SK-N-SH (cell line): Measurements from ENCODE around the gene GPR107.

Experiments
- EP300 ChIP-seq, 2 experiments: IDR thresholded peaks; 2 replicates each; pipeline versions ENCODE4 v1.4.0 to v1.6.1; 2012; ENCODE audit warnings: borderline replicate concordance in 1 of 2, low read depth in 1 of 2, low read length in 1 of 2
- FOXJ3 ChIP-seq: sonication (generic); formaldehyde crosslinking; IDR thresholded peaks from 2 replicates; pipeline ENCODE4 v1.5.1; 2020; ENCODE audit warnings: mild to moderate bottlenecking, missing genetic modification reagents
- POLR2AphosphoS5 ChIP-seq: IDR thresholded peaks from 2 replicates; pipeline ENCODE4 v1.6.1; 2012; ENCODE audit warnings: low read depth, low read length
- TAF1 ChIP-seq: IDR thresholded peaks from 2 replicates; pipeline ENCODE4 v1.6.1; 2012; ENCODE audit warnings: low read depth, mild to moderate bottlenecking, low read length, moderate library complexity, borderline replicate concordance
- TF ChIP-seq, protein P1 (sequence below): fragments of 200-600 bp; sonication (generic); IDR thresholded peaks from 2 replicates; pipeline ENCODE4 v1.6.1; 2017; ENCODE audit warnings: antibody characterized with exemption, mild to moderate bottlenecking, moderate library complexity
- TF ChIP-seq, protein P2 (sequence below): IDR thresholded peaks from 2 replicates; pipeline ENCODE4 v1.4.0; 2012; ENCODE audit warnings: low read depth, borderline replicate concordance

DNA sequence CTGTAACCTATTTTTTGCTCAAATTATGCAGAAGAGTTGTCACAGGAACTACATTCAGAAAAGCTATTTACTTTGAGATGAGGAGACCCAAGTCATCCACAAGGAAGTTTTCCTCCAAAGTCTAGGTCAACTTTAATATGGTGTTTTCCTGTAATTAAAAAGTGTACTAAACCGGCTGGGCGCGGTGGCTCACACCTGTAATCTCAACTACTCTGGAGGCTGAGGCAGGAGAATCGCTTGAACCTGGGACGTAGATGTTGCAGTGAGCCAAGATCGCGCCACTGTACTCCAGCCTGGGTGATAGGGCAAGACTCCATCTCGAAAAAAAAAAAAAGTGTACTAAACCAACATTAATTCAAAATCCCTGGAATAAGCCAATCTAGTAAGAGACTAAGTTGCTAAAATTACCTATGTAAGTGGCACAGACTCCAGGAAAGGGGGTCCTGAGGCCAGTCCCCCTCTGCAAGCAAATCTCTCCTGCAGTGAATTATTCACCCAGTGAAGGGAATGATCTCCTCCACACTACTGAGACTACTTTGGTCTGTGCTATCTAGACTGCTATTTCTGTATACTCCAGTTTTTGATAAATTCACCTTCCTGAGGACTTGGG, 49.7 kb upstream of the GPR107 start:
- TF ChIP-seq, protein P1, sequence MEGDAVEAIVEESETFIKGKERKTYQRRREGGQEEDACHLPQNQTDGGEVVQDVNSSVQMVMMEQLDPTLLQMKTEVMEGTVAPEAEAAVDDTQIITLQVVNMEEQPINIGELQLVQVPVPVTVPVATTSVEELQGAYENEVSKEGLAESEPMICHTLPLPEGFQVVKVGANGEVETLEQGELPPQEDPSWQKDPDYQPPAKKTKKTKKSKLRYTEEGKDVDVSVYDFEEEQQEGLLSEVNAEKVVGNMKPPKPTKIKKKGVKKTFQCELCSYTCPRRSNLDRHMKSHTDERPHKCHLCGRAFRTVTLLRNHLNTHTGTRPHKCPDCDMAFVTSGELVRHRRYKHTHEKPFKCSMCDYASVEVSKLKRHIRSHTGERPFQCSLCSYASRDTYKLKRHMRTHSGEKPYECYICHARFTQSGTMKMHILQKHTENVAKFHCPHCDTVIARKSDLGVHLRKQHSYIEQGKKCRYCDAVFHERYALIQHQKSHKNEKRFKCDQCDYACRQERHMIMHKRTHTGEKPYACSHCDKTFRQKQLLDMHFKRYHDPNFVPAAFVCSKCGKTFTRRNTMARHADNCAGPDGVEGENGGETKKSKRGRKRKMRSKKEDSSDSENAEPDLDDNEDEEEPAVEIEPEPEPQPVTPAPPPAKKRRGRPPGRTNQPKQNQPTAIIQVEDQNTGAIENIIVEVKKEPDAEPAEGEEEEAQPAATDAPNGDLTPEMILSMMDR: no peak
- TF ChIP-seq EP300 (IDR thresholded peaks at IDR 0.05; ENCODE audit: borderline replicate concordance in 1 of 2, low read depth in 1 of 2, low read length in 1 of 2) (no peak), FOXJ3 (no peak), TAF1 (no peak), POLR2AphosphoS5 (no peak)
- TF ChIP-seq, protein P2, sequence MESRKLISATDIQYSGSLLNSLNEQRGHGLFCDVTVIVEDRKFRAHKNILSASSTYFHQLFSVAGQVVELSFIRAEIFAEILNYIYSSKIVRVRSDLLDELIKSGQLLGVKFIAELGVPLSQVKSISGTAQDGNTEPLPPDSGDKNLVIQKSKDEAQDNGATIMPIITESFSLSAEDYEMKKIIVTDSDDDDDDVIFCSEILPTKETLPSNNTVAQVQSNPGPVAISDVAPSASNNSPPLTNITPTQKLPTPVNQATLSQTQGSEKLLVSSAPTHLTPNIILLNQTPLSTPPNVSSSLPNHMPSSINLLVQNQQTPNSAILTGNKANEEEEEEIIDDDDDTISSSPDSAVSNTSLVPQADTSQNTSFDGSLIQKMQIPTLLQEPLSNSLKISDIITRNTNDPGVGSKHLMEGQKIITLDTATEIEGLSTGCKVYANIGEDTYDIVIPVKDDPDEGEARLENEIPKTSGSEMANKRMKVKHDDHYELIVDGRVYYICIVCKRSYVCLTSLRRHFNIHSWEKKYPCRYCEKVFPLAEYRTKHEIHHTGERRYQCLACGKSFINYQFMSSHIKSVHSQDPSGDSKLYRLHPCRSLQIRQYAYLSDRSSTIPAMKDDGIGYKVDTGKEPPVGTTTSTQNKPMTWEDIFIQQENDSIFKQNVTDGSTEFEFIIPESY: no peak
